A673 (cell line): ENCODE results near the gene C9orf50. TPM values are rescaled to one million over a fixed set of nuclear protein-coding genes. Genes with fewer than 3 reads are reported as not detected.
A peak's percentile ranks its signal among the peaks of the same experiment; 100 is the strongest.

Experiments
- BruUV-seq: library from RNA; stranded (reverse); fragments of 400-500 nt; replicated peaks from 2 replicates; lab custom pipeline; 2021; lab: Mats Ljungman, UMichigan
- CTCF ChIA-PET: fragments of 300-600 bp; sonication (Branson Sonifier 250); formaldehyde crosslinking; loops from one replicate; lab custom pipeline; 2022; ENCODE audit warnings: antibody characterized with exemption; lab: Charles Lee
- POLR2A ChIA-PET: fragments of 300-600 bp; sonication (Branson Sonifier 250); formaldehyde crosslinking; loops from one replicate; lab custom pipeline; 2022; ENCODE audit warnings: antibody characterized with exemption; ENCODE audit not compliant: low non-redundant PET; lab: Charles Lee
- DNase-seq: peaks from one replicate; pipeline ENCODE4 v3.0.0-alpha.2; 2015; ENCODE audit warnings: low spot score
- H3K27ac ChIP-seq: fragments of 200-600 bp; sonication (generic); 2 replicates; pipeline ENCODE4 v1.5.1; 2016; ENCODE audit warnings: mixed run types, low read depth, mild to moderate bottlenecking, mixed read lengths, antibody characterized with exemption, low read length; ENCODE audit not compliant: poor library complexity, severe bottlenecking
- H3K27me3 ChIP-seq: fragments of 200-600 bp; sonication (generic); replicated peaks from 2 replicates; pipeline ENCODE4 v1.6.1; 2017; ENCODE audit warnings: mixed run types, low read depth, mild to moderate bottlenecking, mixed read lengths, antibody characterized with exemption, low read length; ENCODE audit not compliant: insufficient read depth, poor library complexity
- H3K36me3 ChIP-seq: fragments of 200-600 bp; sonication (generic); 2 replicates; pipeline ENCODE4 v1.6.1; 2016; ENCODE audit warnings: mixed run types, mild to moderate bottlenecking, mixed read lengths, antibody characterized with exemption, low read length; ENCODE audit not compliant: insufficient read depth, poor library complexity, severe bottlenecking
- H3K4me1 ChIP-seq: fragments of 200-600 bp; sonication (generic); 2 replicates; pipeline ENCODE4 v1.6.1; 2017; ENCODE audit warnings: mixed run types, mild to moderate bottlenecking, mixed read lengths, antibody characterized with exemption, low read length; ENCODE audit not compliant: insufficient read depth, poor library complexity, severe bottlenecking
- H3K4me3 ChIP-seq: fragments of 200-600 bp; sonication (generic); 2 replicates; pipeline ENCODE4 v1.5.1; 2016; ENCODE audit warnings: low read depth, mixed run types, mild to moderate bottlenecking, mixed read lengths, low read length; ENCODE audit not compliant: poor library complexity, severe bottlenecking
- H3K9me3 ChIP-seq: fragments of 200-600 bp; sonication (generic); 2 replicates; pipeline ENCODE4 v1.6.1; 2016; ENCODE audit warnings: mixed run types, low read depth, mild to moderate bottlenecking, mixed read lengths, antibody characterized with exemption, low read length; ENCODE audit not compliant: poor library complexity, severe bottlenecking
- CTCF ChIP-seq: fragments of 300-800, 200-600 bp; sonication (generic); conservative IDR thresholded peaks from 2 replicates; pipeline ENCODE4 v1.5.1; 2017; ENCODE audit warnings: low read depth, mild to moderate bottlenecking, antibody characterized with exemption, low read length, moderate library complexity, mixed read lengths
- EZH2 ChIP-seq: fragments of 200-600 bp; sonication (generic); IDR thresholded peaks from 2 replicates; pipeline ENCODE4 v1.6.1; 2017; ENCODE audit warnings: borderline replicate concordance, low read depth, mild to moderate bottlenecking, mixed read lengths, antibody characterized with exemption, low read length; ENCODE audit not compliant: poor library complexity, severe bottlenecking
- intact Hi-C: fragments of 100-400 bp; cut with micrococcal nuclease; formaldehyde crosslinking; loops from one replicate; pipeline ENCODE4 v1.10.0; 2022; ENCODE audit not compliant: unreplicated experiment
- total RNA-seq: library from RNA; stranded (reverse); gene quantifications from 2 replicates; pipeline ENCODE4 v1.2.3, GENCODE V29; 2021

The C9orf50 gene
- total RNA-seq, 1 experiment from 2014 or later = not detected

GRCh38 chr9:129624168-129624759 is 3.4 kb upstream of the C9orf50 start:
- POLR2A ChIA-PET = interaction anchor here (0.6 kb wide), 1 partner anchor 451 kb away, joined by 3 read pairs; no protein-coding TSS in a partner anchor
- H3K27me3 ChIP-seq = no peaks in the 10 kb centered on the region
- CTCF ChIA-PET = interaction anchor here (0.8 to 5.3 kb wide), 14 partner anchors 9 to 504 kb away, joined by 3 to 40 read pairs (median 5); no protein-coding TSS in a partner anchor
- intact Hi-C loops = no loop called here
- no peak overlapping the region for H3K27ac ChIP-seq
- no peak overlapping the region for H3K4me3 ChIP-seq
- H3K9me3 ChIP-seq = no peaks in the 10 kb centered on the region
- peaks cover 33% of the 10 kb centered on the region for H3K4me1 ChIP-seq
- no TSS peak for BruUV-seq
- H3K36me3 ChIP-seq = no peaks in the 10 kb centered on the region
- TF ChIP-seq CTCF (peak; percentile 87), EZH2 (no peak)
- peak; percentile 75 for DNase-seq

GRCh38 chr9:129623331-129623730 is 2.4 kb upstream of the C9orf50 start:
- H3K9me3 ChIP-seq = no peaks in the 10 kb centered on the region
- H3K4me1 ChIP-seq = peaks cover 23% of the 10 kb centered on the region
- TF ChIP-seq CTCF (no peak), EZH2 (no peak)
- POLR2A ChIA-PET = no interaction called here
- no TSS peak for BruUV-seq
- intact Hi-C loops = no loop called here
- no peak overlapping the region for H3K27ac ChIP-seq
- no peak overlapping the region for H3K4me3 ChIP-seq
- H3K27me3 ChIP-seq = no peaks in the 10 kb centered on the region
- DNase-seq = no peak
- CTCF ChIA-PET = interaction anchor here (0.6 to 5.3 kb wide), 8 partner anchors 10 to 834 kb away, joined by 3 to 40 read pairs (median 6); no protein-coding TSS in a partner anchor
- H3K36me3 ChIP-seq = no peaks in the 10 kb centered on the region

- H3K4me1 ChIP-seq = peaks cover 10% of the 10 kb centered on the region
- BruUV-seq = no TSS peak
- ChIA-PET CTCF (interaction anchor here (0.6 to 1.3 kb wide), 3 partner anchors 8 to 489 kb away, joined by 5 to 11 read pairs (median 6); no protein-coding TSS in a partner anchor), POLR2A (no interaction called here)
- H3K9me3 ChIP-seq = no peaks in the 10 kb centered on the region
- no peaks in the 10 kb centered on the region for H3K36me3 ChIP-seq
- H3K27me3 ChIP-seq = no peaks in the 10 kb centered on the region
- TF ChIP-seq CTCF (peak; percentile 42), EZH2 (no peak)
- H3K4me3 ChIP-seq = peak overlapping the region; percentile 55
- H3K27ac ChIP-seq = peak overlapping the region; percentile 63
- intact Hi-C loops = no loop called here
- DNase-seq = peak; percentile 71
Measured at GRCh38 chr9:129619787-129620668, 873 bp downstream of the C9orf50 start.
